HepG2 (cell line): Measurements from ENCODE around the gene C1QTNF1. TPM values are rescaled to one million over a fixed set of nuclear protein-coding genes. Genes with fewer than 3 reads are reported as not detected.

ENCODE experiments used
- ARID5B ChIP-seq: IDR thresholded peaks from 2 replicates; pipeline ENCODE4 v1.4.0; 2020; ENCODE audit warnings: mild to moderate bottlenecking, missing genetic modification reagents
- ATF7-NPFF ChIP-seq: sonication (generic); formaldehyde crosslinking; IDR thresholded peaks from 2 replicates; pipeline ENCODE4 v1.8.1; 2023; ENCODE audit warnings: mild to moderate bottlenecking, low read depth, missing genetic modification reagents, moderate library complexity
- ELF4 ChIP-seq: sonication (generic); formaldehyde crosslinking; IDR thresholded peaks from 2 replicates; pipeline ENCODE4 v1.5.0; 2020; ENCODE audit warnings: missing genetic modification reagents, mild to moderate bottlenecking, moderate library complexity, borderline replicate concordance
- ERF ChIP-seq: IDR thresholded peaks from 2 replicates; pipeline ENCODE4 v1.6.1; 2018; ENCODE audit warnings: missing biosample characterization, missing genetic modification reagents
- HMGA1 ChIP-seq: sonication (generic); formaldehyde crosslinking; conservative IDR thresholded peaks from 2 replicates; pipeline ENCODE4 v1.4.0; 2020; ENCODE audit warnings: missing genetic modification reagents
- KDM4B ChIP-seq: sonication (generic); formaldehyde crosslinking; IDR thresholded peaks from 2 replicates; pipeline ENCODE4 v1.4.0; 2020; ENCODE audit warnings: missing genetic modification reagents
- LCORL ChIP-seq, 2 experiments: fragments of 450-650 bp in 1 of 2; sonication (generic) in 1 of 2; formaldehyde crosslinking in 1 of 2; IDR thresholded peaks; 2 replicates each; pipeline versions ENCODE4 v1.5.0 to v1.6.1; 2017 to 2020; ENCODE audit warnings: antibody characterized with exemption in 1 of 2, missing genetic modification reagents in 1 of 2
- MAX ChIP-seq: IDR thresholded peaks from 2 replicates; pipeline ENCODE4 v1.6.1; 2012; ENCODE audit warnings: inconsistent platforms
- MED13 ChIP-seq: sonication (generic); formaldehyde crosslinking; IDR thresholded peaks from 2 replicates; pipeline ENCODE4 v1.5.0; 2020; ENCODE audit warnings: missing genetic modification reagents
- MEF2D ChIP-seq: sonication (generic); formaldehyde crosslinking; IDR thresholded peaks from 2 replicates; pipeline ENCODE4 v1.5.1; 2020; ENCODE audit warnings: mild to moderate bottlenecking, missing genetic modification reagents
- MYC ChIP-seq: sonication (generic); formaldehyde crosslinking; IDR thresholded peaks from 2 replicates; pipeline ENCODE4 v1.9.0; 2021; ENCODE audit warnings: missing genetic modification reagents, borderline replicate concordance
- NFKB2 ChIP-seq: sonication (generic); formaldehyde crosslinking; IDR thresholded peaks from 2 replicates; pipeline ENCODE4 v1.4.0; 2020; ENCODE audit warnings: missing genetic modification reagents, borderline replicate concordance
- NFYB ChIP-seq: sonication (generic); formaldehyde crosslinking; IDR thresholded peaks from 2 replicates; pipeline ENCODE4 v1.4.0; 2020; ENCODE audit warnings: missing genetic modification reagents
- RAD21 ChIP-seq: fragments of 450-650 bp; formaldehyde crosslinking; IDR thresholded peaks from 2 replicates; pipeline ENCODE4 v1.5.0; 2020; ENCODE audit warnings: mild to moderate bottlenecking
- SOX6 ChIP-seq, 2 experiments: fragments of 450-650 bp in 1 of 2; sonication (generic) in 1 of 2; formaldehyde crosslinking in 1 of 2; IDR thresholded peaks; 2 replicates each; pipeline versions ENCODE4 v1.4.0 to v1.6.1; 2017 to 2020; ENCODE audit warnings: antibody characterized with exemption in 1 of 2, mild to moderate bottlenecking in 1 of 2, missing genetic modification reagents in 1 of 2
- STAG1 ChIP-seq: sonication (generic); formaldehyde crosslinking; IDR thresholded peaks from 2 replicates; pipeline ENCODE4 v1.4.0; 2020; ENCODE audit warnings: missing genetic modification reagents
- TEAD3 ChIP-seq: optimal IDR thresholded peaks from 2 replicates; pipeline ENCODE3; 2016; ENCODE audit warnings: borderline replicate concordance
- ZGPAT ChIP-seq: IDR thresholded peaks from 2 replicates; pipeline ENCODE4 v1.6.1; 2016; ENCODE audit warnings: mild to moderate bottlenecking
- ZNF609 ChIP-seq: sonication (generic); formaldehyde crosslinking; IDR thresholded peaks from 2 replicates; pipeline ENCODE4 v1.4.0; 2020; ENCODE audit warnings: mild to moderate bottlenecking, missing genetic modification reagents, borderline replicate concordance
- ZNF768 ChIP-seq: sonication (generic); formaldehyde crosslinking; IDR thresholded peaks from 2 replicates; pipeline ENCODE4 v1.4.0; 2020; ENCODE audit warnings: missing genetic modification reagents
- ZNF776 ChIP-seq: sonication (generic); formaldehyde crosslinking; IDR thresholded peaks from 2 replicates; pipeline ENCODE4 v1.4.0; 2020; ENCODE audit warnings: mild to moderate bottlenecking, missing genetic modification reagents
- polyA plus RNA-seq, 8 experiments: library from polyadenylated mRNA; depleted of rRNA in 3 of 8; stranded (reverse) in 7 of 8; unstranded in 1 of 8; fragments of >200 nt; fragmentation: Illumina TruSeq in 4 of 8; extraction: Trizol in 4 of 8; gene quantifications; 2 replicates each; pipeline versions ENCODE4 v1.2.1 to v1.2.3, GENCODE V29; 2011 to 2016; ENCODE audit warnings: low read depth in 4 of 8, missing spikeins in 1 of 8, mixed read lengths in 1 of 8; ENCODE audit not compliant: insufficient read depth in 1 of 8
- total RNA-seq, 5 experiments: library from RNA; depleted of rRNA; stranded (reverse); fragments of >200 nt; fragmentation: Illumina TruSeq; extraction: Trizol; gene quantifications; 2 replicates each; pipeline ENCODE4 v1.2.3, GENCODE V29; 2016; ENCODE audit warnings: low read depth in 1 of 5

The C1QTNF1 gene
- total and polyA plus RNA-seq, 2 of the 13 experiments (the other 11 are each of a cell fraction or from before 2014, with no cell fraction given), result 0.18 to 0.86 TPM

- peak; percentile 15; the same call in 1 of the 2 replicates for TF ChIP-seq ARID5B (CRISPR knock-in tag)
- TF ChIP-seq RAD21 (CRISPR knock-in tag), result peak; percentile 92
- peak; percentile 35; the same call in 1 of the 2 replicates for TF ChIP-seq ZNF768 (CRISPR knock-in tag)
- no peak for TF ChIP-seq SOX6 (IDR thresholded peaks at IDR 0.05)
- peak; percentile 9; the same call in 1 of the 2 replicates for TF ChIP-seq SOX6 (CRISPR knock-in tag; IDR thresholded peaks at IDR 0.05)
- TF ChIP-seq ATF7-NPFF (CRISPR knock-in tag), result 0 out of 2 replicates have a peak, but pooled peaks have one; percentile 4
- TF ChIP-seq MYC, result peak; percentile 69
- TF ChIP-seq ZGPAT (CRISPR knock-in tag), result no peak
- TF ChIP-seq NFYB (CRISPR knock-in tag), result 0 out of 2 replicates have a peak, but pooled peaks have one; percentile 13
- TF ChIP-seq LCORL (IDR thresholded peaks at IDR 0.05), result no peak
- TF ChIP-seq LCORL (CRISPR knock-in tag; IDR thresholded peaks at IDR 0.05), result 0 out of 2 replicates have a peak, but pooled peaks have one; percentile 25
- TF ChIP-seq ELF4 (CRISPR knock-in tag), result no peak
- TF ChIP-seq STAG1 (CRISPR knock-in tag), result peak; percentile 87
- TF ChIP-seq MED13 (CRISPR knock-in tag), result no peak
- no peak for TF ChIP-seq HMGA1 (CRISPR knock-in tag)
- peak; percentile 72; the same call in 1 of the 2 replicates for TF ChIP-seq KDM4B (CRISPR knock-in tag)
- TF ChIP-seq MEF2D, result no peak
- TF ChIP-seq ZNF609, result 0 out of 2 replicates have a peak, but pooled peaks have one; percentile 18
- TF ChIP-seq TEAD3 (CRISPR knock-in tag), result peak; percentile 54
- peak; percentile 52; the same call in 1 of the 2 replicates for TF ChIP-seq MAX
- TF ChIP-seq NFKB2, result peak; percentile 50; the same call in 1 of the 2 replicates
- TF ChIP-seq ERF (CRISPR knock-in tag), result peak; percentile 71
- TF ChIP-seq ZNF776 (CRISPR knock-in tag), result no peak
Observed at GRCh38 chr17:79045842-79046196, 21.9 kb downstream of the C1QTNF1 start (continued).
